Muscle of arm (tissue), 12 donors: ENCODE results near the gene DYRK1B. TPM values are rescaled to one million over a fixed set of nuclear protein-coding genes. Genes with fewer than 3 reads are reported as not detected.
A peak's percentile ranks its signal among the peaks of the same experiment; 100 is the strongest.
"Not testable (repeated sequence)": the region's sequence is repeated elsewhere in the genome, so short reads cannot be mapped to it uniquely, and the experiment has no call there.

Experiments used
- DNase-seq: peaks from one replicate; pipeline ENCODE4 v3.0.0-alpha.2; 2013
- polyA plus RNA-seq, 12 donors: library from polyadenylated mRNA; unstranded; fragments of 120-200 nt; gene quantifications; one replicate each; pipeline ENCODE4 v1.2.1, GENCODE V29; 2013; ENCODE audit not compliant: insufficient read length in 12 of 12

DYRK1B gene
- polyA plus RNA-seq, 12 donors = 30.2 to 72.9 (median 46.0) TPM; not detected in 1

DNA sequence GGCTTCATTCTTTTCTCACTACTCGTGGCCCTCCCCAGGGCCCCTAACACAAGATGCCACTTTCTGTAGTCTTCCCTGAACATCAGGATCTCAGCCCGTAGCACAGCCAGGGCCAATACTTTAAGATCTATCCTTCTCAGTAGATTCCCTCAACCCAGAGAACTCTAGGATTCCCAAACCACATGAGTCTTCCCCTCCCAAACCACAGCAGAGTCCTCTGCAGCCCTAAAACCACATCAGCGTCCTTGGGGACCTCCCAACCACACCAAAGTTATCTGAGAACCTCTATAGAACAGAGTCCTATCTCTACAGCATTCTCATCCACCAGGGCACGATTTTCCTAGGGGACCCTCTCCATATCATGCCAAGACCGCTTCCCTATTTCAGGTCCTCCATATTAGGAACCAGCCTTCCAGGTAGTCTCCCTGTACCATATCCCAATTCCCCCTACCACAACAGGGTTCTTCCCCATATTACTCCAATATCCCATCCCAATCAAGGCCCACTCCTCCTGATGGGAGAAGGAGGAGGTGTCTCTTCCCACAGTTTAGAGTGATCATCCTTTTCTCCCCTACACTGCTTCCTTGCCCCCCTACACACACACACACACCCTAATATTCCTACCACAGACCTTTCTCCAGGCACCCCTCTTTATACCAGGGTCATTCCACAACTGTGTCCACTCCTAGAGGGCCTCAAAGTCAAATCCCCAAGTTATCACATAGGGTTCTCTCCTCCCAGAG is 1.4 kb downstream of the DYRK1B start:
- no peak for DNase-seq

DNA sequence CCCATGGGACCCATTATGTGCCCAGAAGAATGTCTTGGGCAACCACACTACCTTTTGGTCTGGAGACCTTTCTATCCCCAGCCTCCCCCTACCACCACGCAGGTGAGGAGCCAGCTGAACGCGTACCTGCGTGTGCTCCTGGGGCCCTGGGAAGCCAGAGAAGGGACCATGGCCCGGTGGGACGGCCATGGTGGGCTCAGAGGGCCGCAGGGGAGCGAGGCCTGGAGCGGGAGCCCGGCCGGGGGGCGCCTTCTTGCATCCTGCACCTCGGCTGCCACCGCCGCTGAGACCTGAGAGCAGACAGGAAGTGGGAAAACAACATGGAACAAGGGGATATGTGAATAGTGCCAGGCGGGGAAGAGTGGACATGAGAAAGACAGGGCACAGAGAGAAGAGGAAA is 2.3 kb downstream of the DYRK1B start:
- DNase-seq = no peak

DNA sequence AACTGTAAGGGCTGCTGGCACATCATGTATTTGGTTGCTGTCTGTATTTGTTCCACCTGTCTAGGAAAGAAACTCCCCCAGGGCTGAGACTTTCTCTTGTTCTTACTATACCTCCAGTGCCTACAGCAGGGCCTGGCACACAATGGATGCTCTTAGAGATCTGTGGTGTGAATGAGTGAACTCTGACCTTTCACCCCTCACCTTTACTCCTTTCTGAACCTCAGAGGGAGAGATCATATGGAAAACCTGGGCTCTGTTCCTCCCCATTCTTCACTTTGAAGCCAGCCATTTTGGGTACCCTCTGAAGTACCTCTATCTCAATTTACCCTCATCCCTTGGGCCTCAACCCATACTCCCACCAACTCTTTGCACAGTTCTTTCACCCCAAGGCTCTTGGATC is 3.1 kb downstream of the DYRK1B start:
- DNase-seq = no peak

DNA sequence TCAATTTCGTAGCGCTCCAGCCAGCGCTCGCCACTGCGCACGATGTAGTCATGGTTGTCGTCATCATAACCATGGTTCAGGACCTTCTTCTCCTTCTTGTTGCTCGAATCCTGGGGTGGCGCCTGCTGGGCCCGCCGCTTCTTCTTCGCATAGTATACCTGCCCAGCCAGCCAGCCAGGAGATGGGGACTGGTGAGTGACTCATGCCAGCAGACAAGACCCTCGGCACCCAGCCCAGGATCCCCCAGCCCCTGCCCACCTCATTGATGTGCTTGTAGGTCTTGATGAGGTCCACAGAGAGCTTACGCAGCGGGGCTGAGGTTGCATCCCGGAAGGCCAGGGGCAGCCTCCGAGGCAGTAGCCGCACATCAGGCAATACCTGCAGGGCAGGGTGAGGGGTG is 3.6 kb downstream of the DYRK1B start:
- DNase-seq = no peak

DNA sequence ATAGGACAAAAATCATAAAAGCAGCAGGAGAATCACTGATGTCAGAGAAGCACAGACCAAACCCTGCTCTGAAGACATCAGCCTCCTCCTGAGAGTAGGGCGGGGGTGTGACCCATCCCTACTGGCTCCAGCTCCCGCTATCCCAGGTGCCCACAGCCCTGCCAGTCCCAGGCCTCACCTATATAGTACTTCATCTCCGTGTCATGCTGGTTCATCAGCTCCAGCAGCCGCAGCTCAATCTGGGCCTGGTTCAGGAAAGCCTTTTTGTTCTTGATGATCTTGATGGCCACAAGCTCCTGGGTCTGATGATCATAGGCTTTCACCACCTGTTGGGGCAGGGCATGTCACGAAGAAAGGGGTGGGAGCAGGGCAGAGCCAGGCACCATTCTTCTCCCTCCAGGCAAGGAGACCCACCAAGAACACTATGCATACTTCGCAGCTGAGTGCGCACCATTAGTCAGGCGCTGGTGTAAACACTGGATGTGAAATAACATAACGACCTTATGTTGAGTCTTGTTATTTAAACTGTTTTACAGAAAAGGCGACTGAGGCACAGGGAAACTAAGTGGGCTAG is 4.2 kb downstream of the DYRK1B start:
- DNase-seq = no peak

DNA sequence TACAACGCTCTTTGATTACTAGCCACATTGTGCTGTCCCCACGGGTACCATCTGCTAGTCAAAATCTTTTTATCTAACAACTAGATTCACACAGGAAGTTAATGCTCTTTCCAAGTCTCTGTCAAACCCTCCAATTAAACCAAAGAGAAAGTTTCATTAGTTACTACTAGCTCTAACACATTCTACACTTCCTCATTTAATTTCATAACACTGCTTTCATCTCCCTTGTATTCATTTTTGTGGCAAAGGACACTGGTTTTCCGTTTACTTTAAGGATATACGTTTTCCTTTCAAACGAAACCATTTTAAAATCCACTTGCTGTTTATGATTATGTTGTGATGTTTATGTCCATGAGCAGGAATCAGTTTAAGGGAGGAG is 5.3 kb downstream of the DYRK1B start:
- no peak for DNase-seq

DNA sequence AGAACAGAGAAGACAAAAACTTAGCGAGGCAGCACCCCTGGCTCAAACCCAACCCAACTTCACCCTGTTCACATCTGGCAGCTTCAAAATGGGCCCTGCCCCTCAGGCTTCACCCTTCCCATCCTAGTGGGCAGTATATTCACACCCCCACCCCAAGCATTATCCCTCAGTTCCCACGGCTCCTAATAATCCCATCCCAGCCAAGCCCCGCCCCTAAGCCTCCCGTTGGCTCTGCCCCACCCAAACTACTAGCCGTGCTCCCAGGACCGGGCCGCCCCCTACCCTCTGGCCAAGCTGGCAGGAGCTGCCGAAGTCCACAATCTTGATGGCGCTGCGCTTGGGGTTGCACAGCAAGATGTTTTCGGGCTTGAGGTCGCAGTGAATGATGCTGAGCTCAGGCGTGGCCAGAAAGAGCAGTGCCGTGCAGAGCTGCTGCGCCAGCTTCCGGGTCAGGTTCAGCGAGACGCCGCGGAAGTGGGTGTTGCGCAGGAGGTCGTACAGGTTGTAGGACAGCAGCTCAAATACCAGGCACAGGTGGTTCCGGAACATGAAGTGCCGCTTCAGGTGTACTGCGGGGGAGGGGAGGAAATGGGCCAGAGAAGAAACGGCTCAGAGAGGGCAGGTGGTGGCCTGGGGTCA is 5.8 kb downstream of the DYRK1B start:
- DNase-seq = no peak

DNA sequence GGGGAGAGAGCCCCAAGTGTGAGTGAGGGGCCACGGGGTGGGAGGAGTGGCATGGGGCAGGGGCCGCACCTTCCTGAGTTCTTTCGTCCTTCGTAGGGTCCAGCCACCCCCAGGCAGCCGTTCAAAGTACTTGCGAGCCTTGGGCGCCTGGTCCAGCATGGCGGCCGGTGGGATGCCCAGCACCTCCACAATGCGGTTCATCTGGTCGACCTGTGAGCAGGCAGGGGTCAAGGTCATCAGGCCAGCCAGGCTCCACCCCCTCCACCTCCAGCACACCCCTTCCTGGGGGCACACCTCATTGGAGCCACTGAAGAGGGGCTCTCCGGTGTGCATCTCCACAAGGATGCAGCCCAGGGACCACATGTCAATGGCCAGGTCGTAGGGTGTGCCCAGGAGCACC is 6.7 kb downstream of the DYRK1B start:
- no peak for DNase-seq

DNA sequence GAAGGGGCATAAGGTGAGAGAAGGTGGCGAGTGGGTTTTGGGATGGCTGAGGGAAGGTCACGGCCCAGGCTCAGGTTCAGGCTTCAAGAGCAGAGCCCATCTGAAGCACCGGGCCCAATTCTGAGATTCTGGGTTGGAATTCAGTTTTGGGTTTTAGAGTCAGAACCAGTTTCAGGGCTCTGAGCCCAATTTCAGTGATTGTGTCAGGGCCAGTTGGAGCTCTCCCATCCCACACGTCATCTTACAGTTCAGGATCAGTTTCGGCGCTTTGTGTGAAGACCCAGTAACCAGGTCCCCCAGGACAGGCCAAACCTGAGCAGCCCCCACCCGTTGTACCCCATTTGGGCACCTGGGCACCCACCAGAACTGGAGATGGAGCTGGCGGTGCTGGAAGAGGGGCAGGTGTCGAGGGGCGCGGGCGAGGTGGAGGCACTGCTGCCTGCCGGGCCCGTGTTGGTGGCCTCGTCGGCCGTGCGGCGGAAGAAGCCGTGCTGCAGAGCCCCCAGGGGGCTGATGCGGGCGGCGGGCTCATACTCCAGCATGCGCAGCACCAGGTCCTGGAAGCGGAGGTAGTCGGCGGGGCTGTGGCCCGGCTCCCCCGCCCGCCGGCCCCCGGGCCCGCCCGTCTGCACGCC is 7.5 kb downstream of the DYRK1B start:
- no peak for DNase-seq

DNA sequence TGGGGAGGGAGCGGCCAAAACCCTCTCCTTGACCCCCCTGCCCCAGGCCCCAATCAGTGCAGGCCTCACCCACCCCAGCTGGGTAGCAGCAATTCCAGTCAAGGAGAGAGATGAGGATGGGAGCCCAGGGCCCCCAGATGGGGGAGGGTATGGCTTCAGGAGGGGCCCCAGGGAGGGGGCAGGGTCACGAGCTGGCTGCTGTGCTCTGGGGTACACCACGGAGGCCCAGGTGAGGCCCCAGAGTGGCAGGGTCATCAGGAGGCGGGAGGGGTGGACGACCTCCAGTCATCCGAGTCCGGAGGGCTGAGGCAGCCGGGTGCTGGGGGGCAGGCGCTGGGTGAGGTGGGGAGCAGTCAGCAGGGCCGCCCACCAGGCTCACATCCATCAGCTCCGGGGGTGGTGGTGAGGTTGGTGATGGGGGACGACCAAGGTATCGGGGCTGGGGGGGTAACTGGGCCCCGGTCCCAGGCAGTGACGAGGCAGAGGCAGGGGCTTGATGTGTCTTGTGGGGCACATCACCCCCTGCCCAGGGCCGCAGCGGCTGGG is 8.4 kb downstream of the DYRK1B start:
- no peak for DNase-seq

DNA sequence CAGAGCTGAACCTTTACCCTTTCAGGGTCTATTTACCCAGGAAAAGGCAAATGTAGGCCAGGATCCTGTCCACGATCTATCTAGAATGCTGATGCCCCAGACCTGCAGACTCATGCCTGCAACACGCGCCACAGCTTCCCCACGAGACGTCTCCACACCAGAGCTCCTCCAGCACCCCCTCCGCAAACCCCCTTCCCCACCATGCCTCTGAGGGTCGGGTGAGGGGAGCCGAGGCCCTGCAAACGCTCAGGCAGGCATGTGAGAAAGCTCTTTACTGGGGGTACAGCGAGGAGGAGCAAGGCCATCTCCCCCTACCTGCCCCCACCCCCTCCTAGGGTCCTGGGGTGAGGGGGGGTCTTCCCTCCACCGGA is 8.9 kb downstream of the DYRK1B start:
- DNase-seq = no peak

DNA sequence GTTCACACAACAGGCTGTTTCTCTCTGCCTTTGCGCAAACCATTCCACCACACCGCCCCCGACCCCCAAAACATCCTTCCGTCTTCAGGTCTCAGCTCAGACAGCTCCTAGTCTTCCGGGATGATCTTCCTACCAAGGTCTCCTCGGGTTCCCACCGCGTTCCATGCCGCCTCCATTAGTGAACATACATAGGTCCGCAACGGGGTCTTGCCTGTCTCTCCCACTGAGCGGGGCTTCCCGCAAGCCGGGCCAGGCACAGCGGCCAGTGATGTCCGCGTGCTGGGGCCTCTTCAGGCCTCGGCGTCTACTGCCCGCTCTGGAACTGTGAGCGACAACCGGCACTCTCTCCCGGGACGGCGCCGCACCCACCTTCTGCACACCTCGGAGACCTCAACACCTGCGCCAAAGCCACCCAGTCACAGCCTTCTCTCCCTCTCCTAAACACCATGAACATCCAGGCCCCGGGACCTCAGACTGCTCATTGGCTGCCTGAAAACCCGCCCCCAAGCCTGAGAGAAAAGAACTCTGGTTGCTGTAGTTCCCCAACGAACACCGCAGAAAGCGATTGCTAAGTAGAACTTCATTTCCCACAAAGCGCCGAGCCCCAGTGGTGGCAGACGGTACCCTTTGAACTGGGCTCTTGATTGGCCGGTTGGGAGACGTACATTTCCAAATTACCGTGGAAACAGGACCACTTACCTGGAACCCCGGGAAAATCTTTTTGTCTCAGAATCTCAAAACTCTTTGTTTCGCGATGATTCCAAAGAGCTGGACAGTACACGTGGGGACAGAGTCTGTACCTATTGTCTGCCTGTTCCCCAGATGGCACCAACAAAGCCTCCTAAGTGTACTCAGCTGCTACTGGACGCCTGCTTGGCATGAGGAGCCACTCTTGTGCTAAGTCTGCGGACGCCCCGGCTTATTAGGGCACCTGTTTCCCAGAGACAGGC is 9.5 kb downstream of the DYRK1B start:
- peak; percentile 90 for DNase-seq

DNA sequence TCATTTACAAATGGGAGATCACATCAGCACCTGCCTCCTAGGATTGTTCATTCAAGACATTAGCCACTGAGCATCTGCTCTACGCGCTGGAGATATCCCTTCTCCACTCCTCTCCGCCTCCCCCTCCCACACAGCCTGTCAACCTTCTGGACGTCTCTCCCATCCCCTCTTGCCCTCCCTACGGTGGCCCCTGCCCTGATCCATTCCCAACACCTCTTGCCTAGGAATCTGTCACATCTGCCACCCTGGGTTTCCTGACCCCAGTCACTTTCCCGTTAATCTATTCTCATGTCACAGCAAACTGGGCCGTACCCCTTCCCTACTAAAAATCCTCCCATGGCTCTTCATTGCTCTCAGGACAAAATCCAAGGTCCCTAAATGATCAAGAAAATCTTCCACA is 10.3 kb downstream of the DYRK1B start:
- DNase-seq = no peak

DNA sequence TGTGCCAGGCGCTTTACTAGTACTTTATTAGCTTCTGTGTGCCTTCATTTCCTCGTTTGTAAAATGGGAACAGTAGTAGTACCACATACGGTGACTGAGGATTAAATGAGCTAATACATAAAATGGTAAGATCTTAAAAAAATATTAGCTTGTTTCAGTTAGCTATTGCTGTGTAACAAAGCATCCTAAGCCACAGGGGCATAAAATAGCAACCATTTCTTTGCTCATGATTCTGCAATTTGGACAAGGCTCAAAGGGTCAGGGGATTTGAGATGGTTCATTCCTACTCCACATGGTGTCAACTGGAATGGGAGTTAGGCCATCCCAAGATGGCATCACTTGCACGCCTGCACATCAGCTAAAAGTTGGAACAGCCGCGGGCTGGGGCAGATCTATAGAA is 13.3 kb downstream of the DYRK1B start:
- no peak for DNase-seq

DNA sequence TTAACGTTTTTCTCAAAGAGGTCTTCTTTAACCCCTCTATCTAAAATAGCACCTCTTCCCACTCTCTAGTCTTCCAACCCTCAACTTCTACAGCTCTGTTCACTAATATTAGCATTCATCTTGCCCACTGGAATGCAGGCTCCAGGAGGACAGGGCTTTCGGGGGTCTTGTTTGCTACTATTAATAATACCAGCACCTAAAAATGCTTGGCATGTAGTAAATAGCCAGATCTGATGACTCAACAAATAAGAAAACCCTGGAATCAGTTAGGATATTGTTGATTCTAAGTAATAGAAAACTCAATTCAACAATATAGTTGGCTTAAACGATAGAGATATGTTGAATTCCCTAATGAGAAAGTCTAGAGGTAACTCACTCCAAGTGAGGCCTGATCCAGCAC is 14.2 kb downstream of the DYRK1B start:
- no peak for DNase-seq

DNA sequence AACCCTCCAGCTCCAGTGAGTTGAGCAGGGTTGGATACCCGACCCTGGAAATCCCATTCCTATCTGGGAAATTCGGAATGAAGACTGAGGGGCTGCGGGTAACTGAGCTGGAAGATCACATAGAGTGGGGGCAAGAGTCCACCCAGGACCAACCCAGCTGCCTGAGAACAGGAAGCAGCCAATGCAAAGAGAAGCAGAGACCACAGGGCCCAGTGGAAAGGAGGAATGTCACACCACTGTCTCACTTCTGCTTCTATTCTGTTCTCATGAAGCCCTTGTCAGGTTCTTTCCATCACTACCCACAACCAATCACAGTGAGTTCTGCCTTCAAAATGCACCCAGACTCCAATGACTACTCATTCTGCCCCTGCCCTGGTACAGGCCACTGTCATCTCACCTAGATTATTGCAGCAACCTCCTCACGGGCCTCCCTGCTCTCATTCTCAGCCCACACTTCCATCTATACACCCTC is 15.3 kb downstream of the DYRK1B start:
- DNase-seq = no peak

DNA sequence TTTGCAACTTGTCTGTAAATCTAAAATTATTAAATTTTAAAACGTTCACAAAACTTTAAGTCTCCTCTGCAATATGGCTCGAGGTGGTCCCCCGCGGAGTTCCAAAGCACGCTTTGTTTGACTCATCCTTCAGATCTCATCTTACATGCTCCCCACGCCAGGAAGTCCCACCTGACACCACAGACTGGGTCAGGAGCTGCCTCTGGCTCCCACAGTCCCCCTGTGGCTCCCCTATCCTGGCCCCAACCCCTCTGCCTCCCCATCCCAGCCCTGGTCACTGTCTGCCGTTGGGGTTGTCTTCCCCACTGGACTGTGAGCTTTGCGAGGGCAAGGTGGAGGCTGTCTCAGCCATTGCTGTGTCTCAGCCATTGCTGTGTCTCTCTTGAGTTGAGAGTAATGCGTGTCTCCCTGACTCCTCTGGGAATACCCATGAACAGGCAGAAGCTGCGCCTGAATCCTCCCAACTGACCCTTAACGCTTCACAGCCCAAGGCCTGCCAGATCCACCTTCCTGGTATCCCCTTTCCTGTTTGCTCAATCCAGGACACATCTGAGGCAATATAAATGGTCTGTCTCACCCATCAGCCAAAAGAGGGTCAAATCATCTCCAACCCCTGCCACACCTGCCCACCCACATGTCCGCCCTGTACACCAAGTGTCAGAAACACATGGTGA is 15.9 kb downstream of the DYRK1B start:
- no peak for DNase-seq

DNA sequence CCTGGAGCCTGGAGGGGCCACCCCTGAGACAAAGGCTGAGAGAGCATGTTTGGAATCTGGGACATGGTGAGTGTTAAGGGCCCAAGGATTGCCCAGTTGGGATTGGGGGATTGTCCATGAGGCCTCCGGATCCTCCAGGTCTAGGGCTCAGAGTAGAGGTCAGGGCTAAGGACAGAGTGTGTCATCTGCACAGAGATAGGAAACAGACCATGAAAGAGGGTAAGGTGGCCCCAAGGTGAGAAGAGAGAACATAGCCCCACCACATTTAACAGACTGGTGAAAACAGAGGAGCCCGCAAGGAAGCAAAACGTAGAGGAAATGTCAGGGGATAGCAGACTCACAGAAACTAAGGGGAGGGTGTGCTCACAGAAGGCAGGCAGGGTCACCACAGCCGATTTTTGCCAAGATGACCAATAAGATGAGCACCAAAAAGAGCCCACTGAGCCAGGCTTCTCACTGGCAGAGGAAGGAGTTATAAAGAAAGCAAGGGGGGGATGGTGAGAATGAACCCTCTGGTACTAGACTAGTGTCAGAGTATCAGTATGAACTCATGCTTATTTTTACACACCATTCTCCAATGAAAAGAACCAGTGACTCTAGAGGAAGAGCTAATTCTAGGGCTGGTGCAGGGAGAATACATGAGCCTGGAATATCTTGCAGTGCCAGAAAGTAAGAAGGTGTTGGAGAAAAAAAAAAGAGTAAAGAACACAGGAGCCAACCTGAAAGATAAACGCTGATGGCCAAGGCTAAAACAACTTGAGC is 17.5 kb downstream of the DYRK1B start:
- no peak for DNase-seq

DNA sequence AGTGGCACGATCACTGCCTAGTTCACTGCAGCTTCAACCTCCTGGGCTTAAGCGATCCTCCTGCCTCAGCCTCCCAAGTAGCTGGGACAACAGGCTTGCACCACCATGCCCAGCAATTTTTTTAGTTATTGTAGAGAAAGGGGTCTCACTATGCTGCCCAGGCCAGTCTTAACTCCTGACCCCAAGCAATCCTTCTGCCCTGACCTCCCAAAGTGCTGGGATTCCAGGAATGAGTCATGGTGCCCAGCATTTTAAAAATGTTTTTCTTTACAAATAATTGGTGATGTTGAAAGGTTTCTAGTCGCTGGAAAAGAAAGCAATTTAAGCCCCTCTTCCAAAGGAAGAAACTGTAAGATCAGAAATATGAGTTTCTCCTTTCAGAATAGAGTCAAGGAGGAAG is 19.4 kb downstream of the DYRK1B start:
- DNase-seq = no peak

DNA sequence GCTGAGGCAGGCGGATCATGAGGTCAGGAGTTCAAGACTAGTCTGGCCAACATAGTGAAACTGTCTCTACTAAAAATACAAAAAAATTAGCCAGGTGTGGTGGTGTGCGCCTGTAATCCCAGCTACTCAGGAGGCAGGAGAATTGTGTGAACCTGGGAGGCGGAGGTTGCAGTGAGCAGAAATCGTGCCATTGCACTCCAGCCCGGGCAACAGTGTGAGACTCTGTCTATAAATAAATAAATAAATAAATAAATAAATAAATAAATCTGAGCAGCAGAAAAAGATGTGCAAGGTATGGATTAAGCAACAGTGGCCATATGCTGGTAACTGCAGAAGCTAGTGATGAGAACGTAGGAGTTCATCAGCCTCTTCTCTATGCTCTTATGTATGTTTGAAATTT is 19.9 kb downstream of the DYRK1B start:
- not testable (repeated sequence) for DNase-seq
